ENCODE results near the gene SETMAR.

The SETMAR gene

GRCh38 chr3:4351164-4351855 is 48.1 kb downstream of the SETMAR start:
- no peak for DNase-seq (ENCODE audit: low read depth)

GRCh38 chr3:4351872-4352271 is 48.7 kb downstream of the SETMAR start:
- DNase-seq (ENCODE audit: low read depth): no peak

- no peak for DNase-seq (ENCODE audit: low read depth)
Observed at GRCh38 chr3:4355401-4356219, 52.4 kb downstream of the SETMAR start.

- DNase-seq (ENCODE audit: low read depth): no peak
Observed at GRCh38 chr3:4356220-4356540, 53.0 kb downstream of the SETMAR start.

GRCh38 chr3:4356546-4357410 is 53.6 kb downstream of the SETMAR start:
- DNase-seq (ENCODE audit: low read depth): no peak

- DNase-seq (ENCODE audit: low read depth): no peak
Observed at GRCh38 chr3:4358273-4358672, 55.1 kb downstream of the SETMAR start.

- no peak for DNase-seq (ENCODE audit: low read depth)
Observed at GRCh38 chr3:4359805-4360502, 56.8 kb downstream of the SETMAR start.

- no peak for DNase-seq (ENCODE audit: low read depth)
Observed at GRCh38 chr3:4360817-4361216, 57.6 kb downstream of the SETMAR start.

GRCh38 chr3:4362523-4362922 is 59.4 kb downstream of the SETMAR start:
- no peak for DNase-seq (ENCODE audit: low read depth)
